Cardiac muscle cell (in vitro differentiated cells and primary cell): ENCODE results near the gene ZDBF2. TPM values are rescaled to one million over a fixed set of nuclear protein-coding genes. Genes with fewer than 3 reads are reported as not detected.
"Not testable (repeated sequence)": the region's sequence is repeated elsewhere in the genome, so short reads cannot be mapped to it uniquely, and the experiment has no call there.

Experiments used
- DNase-seq, 2 donors: peaks; one replicate each; pipeline versions ENCODE4 v3.0.0 to v3.0.0-alpha.2; 2010 to 2017; ENCODE audit warnings: low read depth in 1 of 2, low spot score in 1 of 2
- H3K27ac ChIP-seq: fragments of 200-600 bp; sonication (generic); 2 replicates; pipeline ENCODE4 v1.5.1; 2016
- H3K27me3 ChIP-seq: fragments of 200-600 bp; sonication (generic); 2 replicates; pipeline ENCODE4 v1.6.0; 2016; ENCODE audit warnings: control low read depth
- H3K36me3 ChIP-seq: fragments of 200-600 bp; sonication (generic); 2 replicates; pipeline ENCODE4 v1.5.1; 2016; ENCODE audit warnings: control low read depth
- H3K4me1 ChIP-seq: fragments of 200-600 bp; sonication (generic); 2 replicates; pipeline ENCODE4 v1.8.1; 2017; ENCODE audit warnings: low read depth, mild to moderate bottlenecking, mixed run types
- H3K4me3 ChIP-seq: fragments of 200-600 bp; sonication (generic); 2 replicates; pipeline ENCODE4 v1.5.1; 2016; ENCODE audit warnings: mild to moderate bottlenecking
- H3K9me3 ChIP-seq: fragments of 200-600 bp; sonication (generic); 2 replicates; pipeline ENCODE4 v1.5.1; 2017; ENCODE audit warnings: low read depth, mild to moderate bottlenecking, control low read depth
- CTCF ChIP-seq: IDR thresholded peaks from 2 replicates; pipeline ENCODE4 v1.5.1; 2012; ENCODE audit warnings: low read depth, mild to moderate bottlenecking, low read length
- polyA plus RNA-seq: library from polyadenylated mRNA; unstranded; fragments of >200 nt; fragmentation: Nextera tagmentation; extraction: Ambion mirVana; gene quantifications from 2 replicates; pipeline ENCODE4 v1.2.1, GENCODE V29; 2016
- total RNA-seq: library from RNA; depleted of rRNA; stranded (reverse); fragments of >200 nt; gene quantifications from 2 replicates; pipeline ENCODE4 v1.2.3, GENCODE V29; 2016

ZDBF2 gene
- 17.4 and 34.6 TPM in 2 replicates for total RNA-seq
- 4.3 and 10.3 TPM in 2 replicates for polyA plus RNA-seq

GRCh38 chr2:206274434-206275311, at the start of gene ZDBF2:
ZDBF2 (plus strand) TSS chr2:206274663; CDS start chr2:206281850, 7,187 bp downstream.
- peak within 1 kb of the TSS; percentile 90 for H3K4me3 ChIP-seq
- no peaks in the 10 kb centered on the region for H3K36me3 ChIP-seq
- no peak for TF ChIP-seq CTCF
- peak within 1 kb of the TSS; percentile 92 for H3K27ac ChIP-seq
- peak; percentile 81 to 82 for DNase-seq
- H3K9me3 ChIP-seq = no peaks in the 10 kb centered on the region
- peaks cover 3% of the 10 kb centered on the region for H3K4me1 ChIP-seq
- H3K27me3 ChIP-seq = peaks cover 93% of the 10 kb centered on the region

GRCh38 chr2:206225435-206226232, 48.8 kb upstream of the ZDBF2 start:
- no peak for TF ChIP-seq CTCF
- DNase-seq = no peak
- Histone ChIP-seq H3K4me3 (no peak overlapping the region), H3K4me1 (peaks cover 17% of the 10 kb centered on the region), H3K36me3 (no peaks in the 10 kb centered on the region), H3K27me3 (no peaks in the 10 kb centered on the region), H3K27ac (no peak overlapping the region), H3K9me3 (no peaks in the 10 kb centered on the region)

DNA sequence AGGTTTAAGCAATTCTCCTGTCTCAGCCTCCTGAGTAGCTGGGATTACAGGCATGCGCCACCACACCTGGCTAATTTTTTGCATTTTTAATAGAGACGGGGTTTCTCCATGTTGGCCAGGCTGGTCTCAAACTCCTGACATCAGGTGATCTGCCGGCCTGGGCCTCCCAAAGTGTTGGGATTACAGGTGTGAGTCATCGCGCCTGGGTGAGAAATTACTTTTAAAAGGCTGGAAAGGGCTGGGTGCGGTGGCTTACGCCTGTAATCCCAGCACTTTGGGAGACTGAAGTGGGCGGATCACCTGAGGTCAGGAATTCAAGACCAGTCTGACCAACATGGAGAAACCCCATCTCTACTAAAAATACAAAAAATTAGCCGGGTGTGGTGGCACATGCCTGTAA, 45.8 kb upstream of the ZDBF2 start:
- H3K27ac ChIP-seq, DNase-seq, H3K4me3 ChIP-seq, H3K9me3 ChIP-seq, H3K36me3 ChIP-seq, H3K27me3 ChIP-seq: not testable (repeated sequence)
- peaks cover 29% of the 10 kb centered on the region for H3K4me1 ChIP-seq

DNA sequence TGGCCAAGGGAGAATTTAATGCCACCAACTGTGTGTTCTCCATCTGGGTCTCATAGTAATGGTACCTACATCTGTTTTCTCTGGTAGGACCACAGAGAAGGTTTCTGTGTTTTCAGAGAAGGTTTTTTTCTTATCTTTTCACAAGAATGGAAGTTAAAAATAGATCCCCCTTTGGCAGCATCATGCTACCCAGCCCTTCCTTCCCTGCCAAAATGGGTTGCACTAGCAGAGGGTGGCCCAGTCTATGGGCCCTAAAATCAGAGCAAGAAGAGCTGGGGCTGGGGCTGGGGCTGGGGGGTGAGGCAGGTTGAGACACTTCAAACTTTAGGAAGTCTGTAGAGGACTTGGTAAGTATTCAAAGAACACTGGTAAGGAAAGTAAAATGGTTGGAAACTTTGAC, 44.8 kb upstream of the ZDBF2 start:
- no peak for TF ChIP-seq CTCF
- Histone ChIP-seq H3K27me3 (no peaks in the 10 kb centered on the region), H3K4me3 (no peak overlapping the region), H3K36me3 (no peaks in the 10 kb centered on the region), H3K27ac (no peak overlapping the region), H3K9me3 (no peaks in the 10 kb centered on the region), H3K4me1 (peaks cover 29% of the 10 kb centered on the region)
- no peak for DNase-seq

GRCh38 chr2:206230060-206230762, 44.3 kb upstream of the ZDBF2 start:
- no peaks in the 10 kb centered on the region for H3K9me3 ChIP-seq
- H3K4me1 ChIP-seq = peaks cover 27% of the 10 kb centered on the region
- peak; percentile 8 to 32 for DNase-seq
- no peaks in the 10 kb centered on the region for H3K27me3 ChIP-seq
- TF ChIP-seq CTCF = peak; percentile 5
- no peaks in the 10 kb centered on the region for H3K36me3 ChIP-seq
- H3K27ac ChIP-seq = peak overlapping the region; percentile 10
- no peak overlapping the region for H3K4me3 ChIP-seq
